ENCODE data around the gene BAD.
"Not testable (repeated sequence)": the region's sequence is repeated elsewhere in the genome, so short reads cannot be mapped to it uniquely, and the experiment has no call there.

Gene BAD

DNA sequence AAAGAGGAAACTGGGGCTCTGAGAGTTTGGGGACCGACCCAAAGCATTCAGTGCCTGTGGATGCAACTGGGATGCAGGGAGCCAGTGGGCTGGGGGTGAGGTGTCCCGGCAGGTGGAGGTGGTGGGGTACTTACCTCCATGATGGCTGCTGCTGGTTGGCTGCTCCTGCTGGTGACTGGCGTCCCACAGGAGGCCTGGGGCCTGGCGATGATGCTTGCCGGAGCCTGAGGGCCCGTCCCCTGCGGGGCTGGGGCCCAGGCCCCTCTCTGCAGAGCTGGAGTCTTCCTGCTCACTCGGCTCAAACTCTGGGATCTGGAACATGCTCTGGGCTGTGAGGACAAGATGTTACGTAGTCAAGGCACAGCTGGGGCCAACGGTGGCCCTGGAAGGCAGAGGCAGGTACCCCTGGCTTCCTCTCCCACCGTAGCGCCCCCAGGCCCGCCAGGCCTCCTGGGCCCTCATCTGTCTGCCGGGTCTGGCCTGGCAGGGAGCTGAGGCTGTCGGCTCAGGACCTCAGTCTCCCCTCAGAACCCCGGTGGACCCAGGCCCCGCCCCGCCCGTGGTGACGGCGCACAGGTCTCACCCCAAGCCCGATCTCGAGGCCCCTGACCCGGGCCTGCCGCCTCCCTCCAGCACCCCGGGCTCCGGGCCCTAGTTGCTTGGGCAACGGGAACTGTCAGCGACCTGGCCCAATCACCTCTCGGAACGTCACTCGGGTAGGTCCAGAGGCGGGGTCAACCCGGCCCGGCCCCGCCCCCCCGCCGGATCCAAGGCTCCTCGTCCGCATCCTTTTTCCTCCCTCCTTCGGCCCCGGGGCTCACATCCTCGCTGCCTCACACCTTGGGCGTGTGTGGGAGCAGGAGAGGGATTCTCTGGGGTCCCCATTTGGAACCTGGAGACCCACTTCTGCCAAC is at the start of gene BAD:
BAD (minus strand) TSS at position 618 of the 914 bp plus-strand sequence; CDS start at position 321, 297 bp downstream.
- peak; percentile 97 for DNase-seq

DNA sequence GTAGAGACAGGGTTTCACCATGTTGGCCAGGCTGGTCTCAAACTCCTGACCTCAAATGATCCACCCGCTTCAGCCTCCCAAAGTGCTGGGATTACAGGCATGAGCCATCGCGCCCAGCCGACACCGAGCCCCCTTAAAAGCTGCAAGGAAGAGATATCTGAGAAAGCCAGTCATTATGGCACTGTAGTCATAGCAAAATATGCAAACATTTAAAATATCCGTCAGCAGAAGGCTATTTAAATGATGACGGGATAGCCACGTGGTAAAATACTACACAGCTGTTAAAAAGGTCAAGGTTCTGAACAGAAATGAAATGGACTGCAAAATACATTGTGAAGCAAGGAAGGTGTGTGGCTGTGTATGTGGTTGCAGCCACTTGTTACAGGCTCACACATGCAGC is 49.1 kb upstream of the BAD start:
- no peak for DNase-seq

DNA sequence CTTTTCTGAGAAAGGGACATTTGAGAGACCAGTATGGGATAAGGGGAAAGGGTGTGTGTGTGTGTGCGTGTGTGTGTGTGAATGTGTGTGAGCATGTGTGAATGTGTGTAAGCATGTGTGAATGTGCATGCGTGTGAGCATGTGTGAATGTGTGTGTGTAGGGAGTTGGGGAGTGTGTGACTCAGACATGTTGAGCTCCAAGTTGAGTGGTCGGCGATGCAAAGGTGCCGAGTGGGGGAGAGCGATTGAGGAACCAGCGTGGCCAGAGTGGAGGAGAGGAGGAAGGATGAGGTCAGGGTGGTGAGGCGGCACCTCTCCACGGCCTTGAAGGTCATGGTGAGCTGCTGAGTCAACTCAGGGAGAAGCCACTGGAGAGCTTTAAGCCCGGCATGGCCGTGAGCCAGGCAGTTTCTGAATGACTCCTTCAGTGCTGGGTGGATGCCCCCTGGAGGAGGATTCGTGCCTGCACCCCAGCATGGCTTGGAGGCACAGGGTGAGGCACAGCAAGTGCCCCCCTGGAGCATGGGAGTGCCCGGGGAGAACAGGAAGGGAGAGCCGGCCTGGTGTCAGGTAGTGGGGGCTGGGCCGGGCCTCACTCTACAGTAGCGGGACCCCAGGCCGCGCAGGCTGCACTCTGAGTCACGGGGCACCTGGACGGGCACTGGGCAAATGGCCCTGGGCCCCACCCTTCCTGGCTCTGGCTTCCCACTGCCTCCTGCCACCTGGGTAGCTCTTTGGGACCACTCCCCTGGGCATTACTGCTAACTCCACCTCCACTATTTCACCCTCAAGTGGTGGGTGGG is 47.3 kb upstream of the BAD start:
- no peak for DNase-seq

DNA sequence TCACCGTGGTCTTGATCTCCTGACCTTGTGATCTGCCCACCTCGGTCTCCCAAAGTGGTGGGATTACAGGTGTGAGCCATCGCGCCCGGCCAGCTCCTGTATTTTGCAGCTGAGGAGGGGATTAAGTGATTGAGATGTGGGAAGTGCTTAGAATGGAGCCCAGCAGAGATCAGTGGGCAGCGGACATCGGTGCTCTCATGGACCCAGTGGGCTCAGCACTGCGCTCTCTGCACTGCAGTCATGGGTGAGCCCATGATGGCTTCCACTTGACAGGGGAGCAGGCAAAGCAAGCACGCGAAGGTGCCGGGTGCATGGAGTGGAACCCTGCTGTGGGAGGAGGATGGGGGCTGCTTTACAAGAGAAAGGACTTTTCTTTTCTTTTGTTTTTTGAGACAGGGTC is 46.4 kb upstream of the BAD start:
- DNase-seq = no peak

DNA sequence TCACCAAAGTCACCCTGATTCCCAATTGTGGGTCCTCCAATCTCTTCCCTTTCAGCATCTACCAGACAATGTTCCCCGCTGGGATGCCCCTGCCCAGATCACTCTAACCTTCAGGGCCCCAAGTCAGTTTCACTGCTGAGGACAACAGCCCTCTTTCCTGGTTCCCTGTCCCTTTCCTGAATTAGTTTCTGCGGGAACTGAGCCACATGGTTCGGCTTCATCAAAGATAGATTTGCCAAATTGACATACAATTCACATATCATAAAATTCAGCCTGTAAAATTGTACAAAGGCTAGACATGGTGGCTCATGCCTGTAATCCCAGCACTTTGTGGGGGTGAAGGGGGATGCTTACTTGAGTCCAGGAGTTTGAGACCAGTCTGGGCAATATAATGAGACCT is 43.5 kb upstream of the BAD start:
- DNase-seq = no peak

DNA sequence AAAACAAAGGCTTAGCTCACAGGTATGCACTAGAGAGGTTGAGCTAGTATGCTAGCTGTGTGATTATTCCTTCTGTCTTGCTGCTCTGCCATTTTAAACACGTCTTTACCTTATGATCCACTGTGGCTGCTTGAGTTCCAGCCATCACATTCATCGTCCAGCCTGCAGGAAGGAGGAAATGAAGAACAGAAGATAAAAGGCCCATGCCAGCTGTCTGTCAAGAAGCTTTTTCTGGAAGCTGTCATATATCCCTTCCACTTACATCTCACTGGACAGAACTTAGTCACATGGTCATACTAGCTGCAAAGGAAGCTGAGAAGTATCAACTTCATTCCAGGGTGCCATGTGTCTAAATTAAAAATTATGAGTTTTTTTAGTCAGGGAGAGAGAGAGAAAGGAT is 42.9 kb upstream of the BAD start:
- no peak for DNase-seq

DNA sequence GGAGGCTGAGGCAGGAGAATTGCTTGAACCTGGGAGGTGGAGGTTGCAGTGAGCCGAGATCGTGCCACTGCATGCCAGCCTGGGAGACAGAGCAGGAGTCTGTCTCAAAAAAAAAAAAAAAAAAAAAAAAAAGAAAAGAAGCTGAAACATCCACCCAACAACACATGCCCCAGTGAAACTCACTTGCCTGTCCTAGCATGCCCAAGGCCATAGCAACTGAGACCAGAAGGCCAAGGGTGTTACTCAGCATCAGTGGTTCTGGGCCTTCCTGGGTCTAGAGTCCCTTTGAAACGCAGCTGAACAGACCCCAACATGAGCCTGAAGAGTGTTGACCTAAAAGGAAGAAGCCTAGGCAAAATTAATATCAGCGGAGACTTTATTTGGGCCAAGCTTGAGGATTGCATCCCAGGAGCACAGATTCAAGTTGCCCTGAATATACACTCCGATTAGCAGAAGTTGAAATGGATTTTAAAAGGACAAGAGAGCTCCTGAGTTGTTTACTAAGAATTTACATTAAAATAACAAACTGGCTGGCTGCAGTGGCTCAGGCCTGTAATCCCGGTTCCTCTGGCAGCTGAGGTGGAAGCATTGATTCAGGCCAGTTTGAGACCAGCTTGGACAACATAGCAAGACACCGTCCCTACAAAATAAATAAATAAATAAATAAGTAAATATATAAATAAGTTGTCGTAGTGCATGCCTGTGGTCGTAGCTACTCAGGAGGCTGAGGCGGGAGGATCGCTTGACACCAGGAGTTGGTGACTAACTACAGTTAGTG is 40.4 kb upstream of the BAD start:
- DNase-seq = no peak

DNA sequence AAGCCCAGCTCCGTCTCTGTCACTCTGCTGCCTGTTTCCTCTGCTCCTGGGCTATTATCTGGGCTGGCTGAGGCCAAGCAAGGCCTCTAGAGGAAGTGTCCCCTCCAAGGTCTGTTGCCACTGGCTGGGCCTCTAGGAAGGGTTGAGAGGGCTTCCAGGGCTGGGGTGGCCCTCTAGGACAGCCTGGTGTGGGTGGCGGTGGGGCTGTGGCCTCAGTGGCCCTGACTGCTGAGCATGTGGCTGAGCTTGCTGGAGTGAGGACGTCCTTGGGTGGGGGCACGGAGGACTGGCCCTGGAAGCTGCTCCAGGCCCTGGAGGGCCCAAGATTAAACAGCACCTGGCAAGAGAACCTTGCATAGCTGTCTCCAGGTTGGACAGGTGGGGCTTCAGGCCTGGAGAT is 39.5 kb upstream of the BAD start:
- DNase-seq = not testable (repeated sequence)

DNA sequence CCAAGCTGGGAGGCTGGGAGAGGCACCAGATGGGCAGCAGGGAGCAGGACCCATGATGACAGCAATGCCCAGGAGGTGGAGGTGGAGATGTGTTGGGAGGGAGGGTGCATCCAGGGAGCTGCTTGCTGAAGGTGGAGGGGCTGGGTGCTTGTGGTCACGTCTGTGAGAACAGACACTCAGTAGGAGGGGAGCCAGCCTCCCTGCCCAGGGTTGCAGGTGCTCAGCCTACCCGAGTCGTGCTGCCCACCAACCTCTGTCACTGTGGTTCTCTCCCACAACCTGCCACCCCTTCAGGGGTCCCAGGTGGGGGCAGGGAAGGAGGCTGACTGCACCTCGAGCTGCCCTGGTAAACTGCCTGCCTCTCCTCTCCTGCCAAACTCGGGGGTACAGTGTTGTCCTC is 38.9 kb upstream of the BAD start:
- no peak for DNase-seq

DNA sequence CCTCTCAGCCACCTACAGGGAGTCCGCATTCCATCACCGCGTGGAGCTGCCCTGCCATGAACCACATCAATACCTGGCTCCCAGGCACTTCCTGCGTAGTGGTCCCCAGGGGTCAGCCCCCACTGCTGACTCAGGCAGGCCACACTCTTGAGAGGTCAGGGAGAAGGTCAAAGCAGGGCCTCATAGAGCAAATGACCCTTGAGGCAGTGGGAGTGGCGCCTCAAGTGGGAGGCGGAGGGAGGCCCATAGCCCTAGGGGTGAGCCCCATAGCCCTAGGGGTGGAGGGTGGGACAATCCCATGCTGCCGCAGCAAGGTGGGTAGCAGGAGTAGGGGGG is 38.4 kb upstream of the BAD start:
- no peak for DNase-seq

DNA sequence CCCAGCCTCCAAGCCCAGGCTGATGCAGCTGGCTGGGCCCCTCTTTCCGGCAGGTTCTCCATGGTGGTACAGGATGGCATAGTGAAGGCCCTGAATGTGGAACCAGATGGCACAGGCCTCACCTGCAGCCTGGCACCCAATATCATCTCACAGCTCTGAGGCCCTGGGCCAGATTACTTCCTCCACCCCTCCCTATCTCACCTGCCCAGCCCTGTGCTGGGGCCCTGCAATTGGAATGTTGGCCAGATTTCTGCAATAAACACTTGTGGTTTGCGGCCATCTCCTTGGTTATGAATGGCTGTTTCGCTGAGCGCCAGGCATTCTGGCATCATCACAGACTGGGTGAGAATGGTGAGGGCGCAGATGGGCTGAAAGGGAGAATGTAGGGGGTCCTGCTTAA is 37.1 kb upstream of the BAD start:
- no peak for DNase-seq

DNA sequence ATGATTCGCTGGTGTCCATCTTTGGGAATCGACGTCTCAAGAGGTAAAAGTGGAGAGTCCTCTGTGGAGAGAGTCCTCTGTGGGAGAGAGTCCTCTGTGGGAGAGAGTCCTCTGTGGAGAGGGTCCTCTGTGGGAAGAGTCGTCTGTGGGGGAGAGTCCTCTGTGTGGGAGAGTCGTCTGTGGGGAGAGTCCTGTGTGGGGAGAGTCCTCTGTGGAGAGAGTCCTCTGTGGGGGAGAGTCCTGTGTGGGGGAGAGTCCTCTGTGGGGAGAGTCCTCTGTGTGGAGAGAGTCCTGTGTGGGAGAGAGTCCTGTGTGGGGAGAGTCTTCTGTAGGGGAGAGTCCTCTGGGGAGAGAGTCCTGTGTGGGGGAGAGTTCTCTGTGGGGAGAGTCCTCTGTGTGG is 36.6 kb upstream of the BAD start:
- DNase-seq = no peak

DNA sequence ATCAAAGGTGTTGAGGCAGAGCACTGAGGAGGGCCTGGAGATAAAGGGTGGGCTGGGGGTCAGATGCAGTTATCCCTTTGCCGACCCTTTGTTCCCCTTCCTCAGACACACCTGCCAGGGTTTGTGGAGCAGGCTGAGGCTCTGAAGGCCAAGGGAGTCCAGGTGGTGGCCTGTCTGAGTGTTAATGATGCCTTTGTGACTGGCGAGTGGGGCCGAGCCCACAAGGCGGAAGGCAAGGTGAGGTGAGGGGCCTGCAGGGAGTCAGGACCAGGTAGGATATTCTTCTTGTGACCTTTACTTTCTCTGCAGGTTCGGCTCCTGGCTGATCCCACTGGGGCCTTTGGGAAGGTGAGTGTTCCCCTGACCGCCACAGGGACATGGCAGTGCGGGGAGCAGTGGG is 36.1 kb upstream of the BAD start:
- no peak for DNase-seq

DNA sequence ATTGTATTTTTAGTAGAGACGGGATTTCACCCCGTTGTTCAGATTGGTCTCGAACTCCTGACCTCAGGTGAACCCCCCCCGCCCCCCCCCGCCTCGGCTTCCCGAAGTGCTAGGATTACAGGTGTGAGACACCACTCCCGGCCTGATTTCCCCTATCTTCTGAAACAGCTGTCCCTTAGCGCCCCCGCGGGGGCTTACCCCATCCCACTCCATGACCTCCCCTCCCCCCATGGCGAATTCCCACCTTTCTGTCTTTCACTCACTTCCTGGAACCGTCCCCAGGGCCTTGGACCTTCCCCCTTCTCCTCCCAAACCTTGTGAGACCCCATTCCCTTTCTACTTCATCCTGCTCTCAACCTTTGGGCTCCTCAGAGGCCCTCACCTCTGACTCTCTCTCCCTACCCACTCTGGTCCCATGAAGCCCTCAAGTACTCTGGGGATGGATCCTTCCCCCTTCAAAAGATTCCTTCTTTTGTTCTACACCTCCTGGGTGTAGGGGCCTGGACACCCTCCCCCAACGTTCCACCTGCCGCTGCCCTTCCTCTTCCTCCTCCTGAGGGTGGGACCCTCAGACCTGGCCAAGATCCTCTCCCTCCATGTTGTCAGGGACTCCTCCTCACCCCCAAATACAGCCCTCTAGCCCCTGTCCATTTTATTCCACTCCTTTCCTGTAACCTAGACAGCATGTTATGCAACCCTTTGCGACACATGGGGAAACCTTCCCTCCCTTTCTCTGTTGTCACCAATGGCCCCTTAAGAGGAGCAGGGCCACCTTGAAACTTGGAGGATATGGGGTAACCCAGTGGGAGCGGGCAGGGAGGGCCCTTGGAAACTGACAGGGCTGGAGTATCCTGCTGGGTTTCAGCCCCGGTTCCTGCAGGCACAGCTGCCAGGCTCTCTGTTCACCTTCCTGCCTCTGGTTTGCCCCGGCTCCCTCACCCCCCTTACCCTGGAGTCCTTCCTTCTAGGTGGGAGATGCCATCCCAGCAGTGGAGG is 34.6 kb upstream of the BAD start:
- no peak for DNase-seq

DNA sequence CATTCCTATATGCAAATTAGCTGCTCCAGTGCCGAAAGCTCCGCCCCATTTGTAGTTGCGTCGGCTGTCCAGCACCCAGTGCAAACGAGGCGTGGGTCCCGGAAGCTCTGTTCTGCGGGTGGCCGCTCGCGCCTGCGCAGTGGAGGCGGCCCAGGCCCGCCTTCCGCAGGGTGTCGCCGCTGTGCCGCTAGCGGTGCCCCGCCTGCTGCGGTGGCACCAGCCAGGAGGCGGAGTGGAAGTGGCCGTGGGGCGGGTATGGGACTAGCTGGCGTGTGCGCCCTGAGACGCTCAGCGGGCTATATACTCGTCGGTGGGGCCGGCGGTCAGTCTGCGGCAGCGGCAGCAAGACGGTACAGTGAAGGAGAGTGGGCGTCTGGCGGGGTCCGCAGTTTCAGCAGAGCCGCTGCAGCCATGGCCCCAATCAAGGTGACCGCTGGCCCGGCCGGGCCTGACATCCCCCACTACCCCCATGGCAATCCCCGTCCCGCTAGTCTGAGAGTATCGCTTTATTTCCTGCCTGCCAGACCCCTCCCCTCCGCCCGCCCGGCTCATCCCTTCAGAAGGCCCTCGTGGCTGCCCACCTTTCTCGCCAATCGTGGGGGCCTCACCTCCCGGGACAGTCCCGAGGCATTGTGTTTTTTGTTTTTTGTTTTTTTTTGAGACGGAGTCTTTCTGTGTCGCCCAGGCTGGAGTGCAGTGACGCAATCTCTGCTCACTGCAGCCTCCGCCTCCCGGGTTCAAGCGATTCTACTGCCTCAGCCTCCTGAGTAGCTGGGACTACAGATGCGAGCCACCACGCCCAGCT is 33.7 kb upstream of the BAD start, which contains the start of gene PRDX5:
PRDX5 (plus strand) TSS at position 161 of the 805 bp plus-strand sequence; CDS start at position 256, 95 bp downstream.
- peak; percentile 97 for DNase-seq

DNA sequence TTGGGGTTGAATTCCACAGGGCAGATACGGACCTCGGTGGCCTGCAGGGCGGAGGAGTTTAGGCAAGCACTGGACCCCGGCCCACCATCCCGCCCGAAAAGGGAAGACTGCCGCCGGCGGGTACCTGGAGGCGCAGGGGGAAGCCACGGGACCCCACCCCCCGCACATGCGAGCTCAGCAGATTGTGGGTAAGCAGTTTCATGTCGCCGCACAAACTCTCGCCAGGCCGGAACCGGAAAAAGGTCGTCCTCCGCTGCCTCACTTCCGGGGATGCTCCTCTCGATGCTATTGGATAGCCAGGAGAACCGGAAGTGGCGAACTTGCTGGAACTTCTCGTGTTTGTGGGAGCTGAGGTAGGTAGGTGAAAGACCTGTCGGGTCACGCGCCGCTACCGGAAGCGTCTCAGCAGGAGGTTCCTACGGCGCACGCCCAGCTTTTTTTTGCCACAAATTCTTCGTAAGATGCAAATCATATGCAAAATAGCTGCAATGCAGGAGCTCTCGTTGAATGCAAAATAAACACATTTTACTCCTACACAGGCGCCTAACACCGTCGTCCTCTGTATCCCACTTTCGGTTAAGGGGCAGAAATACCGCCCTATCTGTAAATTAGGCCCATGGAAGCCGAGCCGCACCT is 33.0 kb upstream of the BAD start, which contains the start of gene TRMT112:
TRMT112 (minus strand) TSS at position 235 of the 636 bp plus-strand sequence; CDS start at position 202, 33 bp downstream.
- DNase-seq = peak; percentile 96

DNA sequence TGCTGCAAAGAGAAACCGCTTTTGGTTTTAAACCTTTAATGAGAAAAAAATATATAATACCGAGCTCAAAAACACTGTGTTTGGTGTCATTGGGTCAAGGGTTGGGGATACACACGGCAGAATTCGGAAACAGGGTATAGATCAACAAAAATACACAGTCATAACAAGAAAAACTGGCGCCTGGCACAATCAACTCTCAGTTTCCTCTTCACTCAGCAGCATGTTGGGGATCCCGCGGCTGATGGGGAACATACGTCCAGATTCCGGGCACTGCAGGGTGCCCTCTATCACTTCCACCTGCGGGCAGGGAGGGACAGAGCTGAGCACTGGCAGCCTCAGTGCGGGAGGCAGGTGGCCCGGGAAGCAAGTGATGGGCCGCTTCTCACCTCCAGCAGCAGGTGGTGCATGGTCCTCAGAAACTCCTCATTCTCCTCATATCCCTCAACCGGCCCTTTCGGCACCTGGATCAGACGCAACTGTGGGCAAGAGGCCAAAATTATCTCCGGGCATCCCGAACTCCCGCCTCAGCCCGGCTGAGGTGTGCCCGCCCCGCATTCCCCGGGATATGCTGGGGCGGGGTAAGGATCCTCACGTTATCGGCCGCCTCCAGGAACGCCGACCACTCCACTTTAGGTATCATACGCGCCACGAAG is 32.3 kb upstream of the BAD start:
- no peak for DNase-seq

DNA sequence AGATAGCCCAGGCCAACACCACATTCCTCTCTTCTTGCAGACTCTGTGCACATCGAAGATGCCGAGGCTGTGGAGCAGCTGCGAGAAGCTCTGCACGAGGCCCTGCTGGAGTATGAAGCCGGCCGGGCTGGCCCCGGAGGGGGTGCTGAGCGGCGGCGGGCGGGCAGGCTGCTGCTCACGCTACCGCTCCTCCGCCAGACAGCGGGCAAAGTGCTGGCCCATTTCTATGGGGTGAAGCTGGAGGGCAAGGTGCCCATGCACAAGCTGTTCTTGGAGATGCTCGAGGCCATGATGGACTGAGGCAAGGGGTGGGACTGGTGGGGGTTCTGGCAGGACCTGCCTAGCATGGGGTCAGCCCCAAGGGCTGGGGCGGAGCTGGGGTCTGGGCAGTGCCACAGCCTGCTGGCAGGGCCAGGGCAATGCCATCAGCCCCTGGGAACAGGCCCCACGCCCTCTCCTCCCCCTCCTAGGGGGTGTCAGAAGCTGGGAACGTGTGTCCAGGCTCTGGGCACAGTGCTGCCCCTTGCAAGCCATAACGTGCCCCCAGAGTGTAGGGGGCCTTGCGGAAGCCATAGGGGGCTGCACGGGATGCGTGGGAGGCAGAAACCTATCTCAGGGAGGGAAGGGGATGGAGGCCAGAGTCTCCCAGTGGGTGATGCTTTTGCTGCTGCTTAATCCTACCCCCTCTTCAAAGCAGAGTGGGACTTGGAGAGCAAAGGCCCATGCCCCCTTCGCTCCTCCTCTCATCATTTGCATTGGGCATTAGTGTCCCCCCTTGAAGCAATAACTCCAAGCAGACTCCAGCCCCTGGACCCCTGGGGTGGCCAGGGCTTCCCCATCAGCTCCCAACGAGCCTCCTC is 31.4 kb upstream of the BAD start:
- DNase-seq = not testable (repeated sequence)
